ENCODE results near the gene ELMOD3.
"Not testable (repeated sequence)": the region's sequence is repeated elsewhere in the genome, so short reads cannot be mapped to it uniquely, and the experiment has no call there.

ELMOD3 gene

DNA sequence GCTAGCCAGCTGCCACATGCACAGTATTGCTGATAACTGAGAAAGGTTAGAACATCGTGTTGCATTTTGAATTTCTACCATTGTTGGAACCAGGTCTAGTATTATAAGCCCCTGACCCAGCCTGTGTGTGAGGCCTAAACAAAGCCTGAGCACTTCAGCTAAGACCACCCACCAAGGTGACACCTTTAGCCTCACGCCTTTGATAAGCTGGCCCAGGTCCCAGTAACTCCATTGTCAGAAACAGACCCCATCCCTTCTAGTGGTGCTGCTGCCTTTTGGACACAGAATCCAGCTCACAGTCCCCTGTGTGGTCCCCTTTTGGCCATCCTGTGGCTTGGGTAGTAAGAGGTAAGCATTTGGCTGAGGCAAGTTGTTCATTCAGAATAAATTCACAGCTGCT is 1.6 kb downstream of the ELMOD3 start:
- TF ChIP-seq, protein P1, sequence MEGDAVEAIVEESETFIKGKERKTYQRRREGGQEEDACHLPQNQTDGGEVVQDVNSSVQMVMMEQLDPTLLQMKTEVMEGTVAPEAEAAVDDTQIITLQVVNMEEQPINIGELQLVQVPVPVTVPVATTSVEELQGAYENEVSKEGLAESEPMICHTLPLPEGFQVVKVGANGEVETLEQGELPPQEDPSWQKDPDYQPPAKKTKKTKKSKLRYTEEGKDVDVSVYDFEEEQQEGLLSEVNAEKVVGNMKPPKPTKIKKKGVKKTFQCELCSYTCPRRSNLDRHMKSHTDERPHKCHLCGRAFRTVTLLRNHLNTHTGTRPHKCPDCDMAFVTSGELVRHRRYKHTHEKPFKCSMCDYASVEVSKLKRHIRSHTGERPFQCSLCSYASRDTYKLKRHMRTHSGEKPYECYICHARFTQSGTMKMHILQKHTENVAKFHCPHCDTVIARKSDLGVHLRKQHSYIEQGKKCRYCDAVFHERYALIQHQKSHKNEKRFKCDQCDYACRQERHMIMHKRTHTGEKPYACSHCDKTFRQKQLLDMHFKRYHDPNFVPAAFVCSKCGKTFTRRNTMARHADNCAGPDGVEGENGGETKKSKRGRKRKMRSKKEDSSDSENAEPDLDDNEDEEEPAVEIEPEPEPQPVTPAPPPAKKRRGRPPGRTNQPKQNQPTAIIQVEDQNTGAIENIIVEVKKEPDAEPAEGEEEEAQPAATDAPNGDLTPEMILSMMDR (IDR thresholded peaks at IDR 0.05; ENCODE audit: borderline replicate concordance, control extremely low read depth, extremely low read depth, insufficient read depth, missing control alignments): no peak
- DNase-seq (ENCODE audit: low spot score): no peak
- in situ Hi-C loops (cut with MboI; ENCODE audit: low sequenced_read_pairs, unreplicated experiment): no loop called here

DNA sequence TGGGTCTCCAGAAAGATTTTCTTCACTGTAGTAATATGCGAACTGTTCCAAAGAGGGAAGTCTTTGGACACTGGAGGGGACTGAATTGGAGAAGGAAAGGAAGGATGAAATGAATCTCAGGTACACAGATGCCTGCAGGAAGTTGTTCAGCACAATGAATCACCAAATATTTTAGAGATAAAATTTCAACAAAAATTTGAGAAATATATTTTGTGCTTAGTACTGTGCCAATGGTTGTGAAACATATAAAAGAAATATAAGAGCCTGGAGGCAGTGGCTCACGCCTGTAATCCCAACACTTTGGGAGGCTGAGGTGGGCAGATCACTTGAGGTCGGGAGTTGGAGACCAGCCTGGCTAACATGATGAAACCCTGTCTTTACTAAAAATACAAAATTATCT is 3.2 kb downstream of the ELMOD3 start:
- in situ Hi-C loops (cut with MboI; ENCODE audit: low sequenced_read_pairs, unreplicated experiment): no loop called here
- TF ChIP-seq, protein P1 (IDR thresholded peaks at IDR 0.05; ENCODE audit: borderline replicate concordance, control extremely low read depth, extremely low read depth, insufficient read depth, missing control alignments): no peak
- no peak for DNase-seq (ENCODE audit: low spot score)

DNA sequence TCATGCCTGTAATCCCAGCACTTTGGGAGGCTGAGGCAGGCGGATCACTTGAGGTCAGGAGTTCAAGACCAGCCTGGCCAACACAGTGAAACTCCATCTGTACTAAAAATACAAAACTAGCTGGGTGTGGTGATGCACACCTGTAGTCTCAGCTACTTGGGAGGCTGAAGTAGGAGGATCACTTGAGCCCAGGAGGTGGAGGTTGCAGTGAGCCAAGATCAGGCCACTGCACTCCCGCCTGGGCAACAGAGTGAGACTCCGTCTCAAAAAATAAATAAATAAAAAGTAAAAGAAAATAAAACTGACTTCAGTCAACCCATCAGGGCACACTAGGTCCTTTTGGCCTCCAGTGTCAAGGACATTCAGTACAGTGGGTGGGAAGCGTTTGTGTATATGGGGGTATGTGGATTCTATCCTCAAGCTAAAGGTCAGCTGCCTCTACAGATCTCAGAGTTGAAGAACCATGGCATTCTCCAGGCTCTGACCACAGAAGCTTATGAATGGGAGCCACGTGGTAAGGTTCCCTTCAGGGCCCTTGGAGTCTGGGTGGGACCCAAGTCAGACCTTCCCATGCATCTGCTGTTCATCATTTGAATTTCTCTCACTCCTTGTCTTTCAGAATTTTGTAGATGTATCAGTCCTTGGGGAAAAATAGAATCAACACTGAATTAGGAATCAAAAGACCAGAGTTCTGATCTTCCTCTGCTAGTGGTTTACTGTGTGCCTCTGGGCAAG is 8.3 kb downstream of the ELMOD3 start:
- DNase-seq (ENCODE audit: low spot score); in situ Hi-C loops (cut with MboI; ENCODE audit: low sequenced_read_pairs, unreplicated experiment): not testable (repeated sequence)

DNA sequence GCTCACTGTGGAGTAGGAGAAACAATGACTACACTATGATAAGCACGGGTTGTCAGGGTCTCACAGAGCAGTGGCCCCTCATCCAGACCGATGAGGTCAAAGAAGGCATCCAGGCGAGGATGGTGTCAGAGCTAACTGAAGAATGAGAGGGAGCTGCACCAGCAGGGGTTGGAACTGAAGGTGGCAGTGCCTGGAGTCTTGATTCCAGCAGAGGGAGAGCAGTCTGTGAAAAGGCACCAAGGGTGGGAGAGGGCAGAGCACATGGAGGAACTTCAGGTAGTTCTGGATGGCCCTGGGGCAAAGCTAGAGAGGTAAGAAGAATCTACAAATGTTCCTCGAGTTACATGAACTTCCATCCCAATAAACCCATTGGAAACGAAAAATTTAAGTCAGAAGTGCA is 12.6 kb downstream of the ELMOD3 start:
- no peak for DNase-seq (ENCODE audit: low spot score)
- in situ Hi-C loops (cut with MboI; ENCODE audit: low sequenced_read_pairs, unreplicated experiment): no loop called here
- TF ChIP-seq, protein P1 (IDR thresholded peaks at IDR 0.05; ENCODE audit: borderline replicate concordance, control extremely low read depth, extremely low read depth, insufficient read depth, missing control alignments): no peak

DNA sequence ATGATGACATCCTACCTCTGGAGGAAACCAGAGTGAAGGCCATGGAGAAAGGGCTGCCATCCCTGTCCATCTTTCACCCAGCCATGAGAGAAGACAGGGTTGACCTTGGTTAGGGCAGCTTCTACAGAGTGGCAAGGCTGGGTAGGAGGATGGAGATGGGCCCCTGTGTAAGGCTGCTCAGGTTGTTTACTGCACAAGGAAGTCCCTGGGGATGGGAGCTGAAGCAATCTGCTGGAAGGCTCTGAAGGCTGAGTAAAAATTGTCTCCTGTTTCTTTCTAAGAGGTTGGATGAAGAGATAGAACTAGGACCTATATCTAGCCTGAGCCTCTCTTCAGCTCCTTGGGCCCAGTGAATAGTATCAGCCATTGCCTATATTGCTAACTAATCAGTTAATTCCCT is 14.4 kb downstream of the ELMOD3 start:
- TF ChIP-seq, protein P1 (IDR thresholded peaks at IDR 0.05; ENCODE audit: borderline replicate concordance, control extremely low read depth, extremely low read depth, insufficient read depth, missing control alignments): no peak
- no peak for DNase-seq (ENCODE audit: low spot score)
- in situ Hi-C loops (cut with MboI; ENCODE audit: low sequenced_read_pairs, unreplicated experiment): no loop called here

DNA sequence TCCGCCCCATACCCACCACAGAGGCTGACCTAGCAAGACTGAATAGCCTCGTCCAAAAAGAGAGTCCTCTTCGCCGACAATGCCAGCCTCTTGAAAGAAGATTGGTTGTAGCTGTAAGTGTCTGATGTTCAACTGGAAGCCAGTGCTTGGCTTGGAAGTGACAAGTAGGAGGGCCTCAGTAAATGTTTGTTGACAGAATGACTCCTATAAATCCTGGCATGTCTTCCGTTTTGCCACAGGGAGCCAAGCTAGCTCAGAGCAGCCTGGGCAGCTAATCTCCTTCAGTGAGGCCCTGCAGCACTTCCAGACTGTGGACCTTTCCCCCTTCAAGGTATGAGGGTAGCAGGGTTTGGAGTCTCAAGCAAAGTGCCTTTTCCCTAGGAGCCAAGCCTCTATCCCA is 14.9 kb downstream of the ELMOD3 start:
- TF ChIP-seq, protein P1 (IDR thresholded peaks at IDR 0.05; ENCODE audit: borderline replicate concordance, control extremely low read depth, extremely low read depth, insufficient read depth, missing control alignments): no peak
- in situ Hi-C loops (cut with MboI; ENCODE audit: low sequenced_read_pairs, unreplicated experiment): no loop called here
- no peak for DNase-seq (ENCODE audit: low spot score)

DNA sequence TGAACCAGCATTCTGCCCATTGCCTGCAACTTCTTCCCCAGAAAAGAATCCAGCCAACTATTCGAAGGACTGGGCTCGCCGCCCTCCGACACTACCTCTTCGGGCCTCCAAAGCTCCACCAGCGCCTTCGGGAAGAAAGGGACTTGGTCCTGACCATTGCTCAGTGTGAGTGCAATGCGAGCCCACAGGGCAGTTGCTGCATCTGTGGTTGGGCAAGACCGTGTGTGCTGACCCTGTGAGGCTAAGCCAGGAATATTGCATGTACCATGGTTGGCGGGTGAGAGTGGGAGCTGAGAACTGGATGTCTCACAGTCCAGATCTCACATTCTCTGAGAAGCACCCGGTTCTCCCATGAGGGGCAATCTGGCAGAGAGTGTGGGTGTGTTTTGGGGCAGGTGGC is 16.5 kb downstream of the ELMOD3 start:
- TF ChIP-seq, protein P1 (IDR thresholded peaks at IDR 0.05; ENCODE audit: borderline replicate concordance, control extremely low read depth, extremely low read depth, insufficient read depth, missing control alignments): no peak
- in situ Hi-C loops (cut with MboI; ENCODE audit: low sequenced_read_pairs, unreplicated experiment): no loop called here
- no peak for DNase-seq (ENCODE audit: low spot score)

Data from GM13976 (cell line).